Activated B cell treated with CpG ODN at 0.5 μM for 24 hours (primary cell): Measurements from ENCODE around the gene NADSYN1. TPM values are rescaled to one million over a fixed set of nuclear protein-coding genes. Genes with fewer than 3 reads are reported as not detected.
"Not testable (repeated sequence)": the region's sequence is repeated elsewhere in the genome, so short reads cannot be mapped to it uniquely, and the experiment has no call there.

ENCODE experiments used
- ATAC-seq: fragments of 200-7000 bp; cut with Tn5 transposase; one replicate; pipeline ENCODE4 v1.10.0; 2021; ENCODE audit warnings: low read depth, mild to moderate bottlenecking, moderate library complexity
- CTCF ChIA-PET: fragments of 350-600 bp; sonication (Branson Sonifier 250); formaldehyde crosslinking; loops from one replicate; lab custom pipeline; 2021; ENCODE audit warnings: antibody characterized with exemption; lab: Charles Lee
- POLR2A ChIA-PET: fragments of 350-600 bp; sonication (Branson Sonifier 250); formaldehyde crosslinking; loops from one replicate; lab custom pipeline; 2021; ENCODE audit warnings: antibody characterized with exemption; lab: Charles Lee
- DNase-seq: peaks from one replicate; pipeline ENCODE4 v3.0.0; 2022
- H3K27ac Mint-ChIP-seq: one replicate; pipeline ENCODE4 v1.8.0; 2020; ENCODE audit warnings: mixed read lengths
- H3K27me3 Mint-ChIP-seq: one replicate; pipeline ENCODE4 v1.8.0; 2021; ENCODE audit warnings: mixed read lengths
- H3K36me3 Mint-ChIP-seq: one replicate; pipeline ENCODE4 v1.8.0; 2021; ENCODE audit warnings: low read depth, mixed read lengths
- H3K4me1 Mint-ChIP-seq: one replicate; pipeline ENCODE4 v1.8.0; 2021; ENCODE audit warnings: mixed read lengths
- H3K4me3 Mint-ChIP-seq: one replicate; pipeline ENCODE4 v1.8.0; 2020; ENCODE audit warnings: mild to moderate bottlenecking, mixed read lengths
- H3K9me3 Mint-ChIP-seq: one replicate; pipeline ENCODE4 v1.8.0; 2020; ENCODE audit warnings: mixed read lengths
- CTCF ChIP-seq: fragments of 200-600 bp; IDR thresholded peaks from one replicate; pipeline ENCODE4 v1.8.0; 2022; ENCODE audit warnings: antibody characterized with exemption, mild to moderate bottlenecking
- intact Hi-C: fragments of 100-400 bp; cut with micrococcal nuclease; formaldehyde crosslinking; loops from one replicate; pipeline ENCODE4 v1.15.1; 2024
- total RNA-seq: library from RNA; stranded (reverse); gene quantifications from 2 replicates; pipeline ENCODE4 v1.2.3, GENCODE V29; 2022

NADSYN1 gene
- total RNA-seq, 1 donor from 2014 or later, result 146 TPM

GRCh38 chr11:71410363-71410966 lies 42.5 kb upstream of the NADSYN1 start:
- no peak for TF ChIP-seq CTCF
- intact Hi-C loops, result no loop called here
- Mint-ChIP-seq H3K27me3 (no peaks in the 10 kb centered on the region), H3K9me3 (peaks cover 5% of the 10 kb centered on the region), H3K4me1 (no peaks in the 10 kb centered on the region), H3K36me3 (no peaks in the 10 kb centered on the region), H3K27ac (no peak overlapping the region), H3K4me3 (no peak overlapping the region)
- ChIA-PET CTCF (no interaction called here), POLR2A (no interaction called here)
- ATAC-seq (no peak), DNase-seq (no peak)

GRCh38 chr11:71414645-71415044 lies 38.4 kb upstream of the NADSYN1 start:
- ATAC-seq, result no peak
- DNase-seq, result no peak
- ChIA-PET POLR2A (no interaction called here), CTCF (no interaction called here)
- H3K27me3 Mint-ChIP-seq, result peaks cover 2% of the 10 kb centered on the region
- peaks cover 5% of the 10 kb centered on the region for H3K9me3 Mint-ChIP-seq
- TF ChIP-seq CTCF, result no peak
- peaks cover 18% of the 10 kb centered on the region for H3K4me1 Mint-ChIP-seq
- no peak overlapping the region for H3K4me3 Mint-ChIP-seq
- no peak overlapping the region for H3K27ac Mint-ChIP-seq
- no peaks in the 10 kb centered on the region for H3K36me3 Mint-ChIP-seq
- intact Hi-C loops, result no loop called here

- Mint-ChIP-seq H3K4me1 (peaks cover 42% of the 10 kb centered on the region), H3K27ac (no peak overlapping the region), H3K27me3 (peaks cover 2% of the 10 kb centered on the region), H3K9me3 (no peaks in the 10 kb centered on the region), H3K36me3 (no peaks in the 10 kb centered on the region), H3K4me3 (peak overlapping the region; percentile 33)
- ATAC-seq (peak; percentile 82), DNase-seq (no peak)
- POLR2A ChIA-PET, result no interaction called here
- CTCF ChIA-PET, result interaction anchor here (1.0 kb wide), 1 partner anchor 332 kb away, joined by 3 read pairs; no protein-coding TSS in a partner anchor
- TF ChIP-seq CTCF, result no peak
- intact Hi-C loops, result no loop called here
Observed at GRCh38 chr11:71418643-71419042, 34.4 kb upstream of the NADSYN1 start.

- no peak for TF ChIP-seq CTCF
- Mint-ChIP-seq H3K9me3 (no peaks in the 10 kb centered on the region), H3K4me1 (peaks cover 49% of the 10 kb centered on the region), H3K27me3 (peaks cover 2% of the 10 kb centered on the region), H3K36me3 (no peaks in the 10 kb centered on the region), H3K27ac (no peak overlapping the region), H3K4me3 (no peak overlapping the region)
- ChIA-PET CTCF (interaction anchor here (0.9 to 1.0 kb wide), 2 partner anchors 334 to 602 kb away, joined by 3 read pairs; no protein-coding TSS in a partner anchor), POLR2A (no interaction called here)
- no peak for DNase-seq
- intact Hi-C loops, result loop anchor here (10.0 kb wide), 1 partner anchor 166 kb away; the partner anchor contains the start of gene SHANK2
- no peak for ATAC-seq
Observed at GRCh38 chr11:71420455-71421241, 32.4 kb upstream of the NADSYN1 start.

- DNase-seq (no peak), ATAC-seq (no peak)
- peaks cover 57% of the 10 kb centered on the region for H3K4me1 Mint-ChIP-seq
- no peak overlapping the region for H3K4me3 Mint-ChIP-seq
- no peak overlapping the region for H3K27ac Mint-ChIP-seq
- no peaks in the 10 kb centered on the region for H3K9me3 Mint-ChIP-seq
- TF ChIP-seq CTCF, result no peak
- H3K27me3 Mint-ChIP-seq, result peaks cover 2% of the 10 kb centered on the region
- CTCF ChIA-PET, result no interaction called here
- no peaks in the 10 kb centered on the region for H3K36me3 Mint-ChIP-seq
- POLR2A ChIA-PET, result no interaction called here
- intact Hi-C loops, result loop anchor here (10.0 kb wide), 1 partner anchor 167 kb away; the partner anchor contains the start of gene SHANK2
Observed at GRCh38 chr11:71421392-71421950, 31.5 kb upstream of the NADSYN1 start.

GRCh38 chr11:71422318-71422717 lies 30.7 kb upstream of the NADSYN1 start:
- intact Hi-C loops, result loop anchor here (10.0 kb wide), 1 partner anchor 168 kb away; the partner anchor contains the start of gene SHANK2
- H3K4me3 Mint-ChIP-seq, CTCF ChIA-PET, DNase-seq, H3K9me3 Mint-ChIP-seq, POLR2A ChIA-PET, H3K27ac Mint-ChIP-seq, H3K27me3 Mint-ChIP-seq, ATAC-seq, H3K36me3 Mint-ChIP-seq: not testable (repeated sequence)
- H3K4me1 Mint-ChIP-seq, result peaks cover 59% of the 10 kb centered on the region
